Smooth muscle cell (in vitro differentiated cells): Measurements from ENCODE around the gene HMGXB4. TPM values are rescaled to one million over a fixed set of nuclear protein-coding genes. Genes with fewer than 3 reads are reported as not detected.

Experiments
- DNase-seq: peaks from one replicate; lab custom pipeline; 2025; ENCODE audit not compliant: unreplicated experiment; lab: John Stamatoyannopoulos, UW
- H2AFZ ChIP-seq: fragments of 200-600 bp; sonication (generic); 2 replicates; pipeline ENCODE4 v1.6.0; 2016; ENCODE audit warnings: antibody characterized with exemption, low read depth, mild to moderate bottlenecking
- H3F3A ChIP-seq: fragments of 200-600 bp; sonication (generic); 2 replicates; pipeline ENCODE4 v1.6.0; 2017; ENCODE audit warnings: antibody characterized with exemption, low read depth
- H3K27ac ChIP-seq: fragments of 200-600 bp; sonication (generic); 2 replicates; pipeline ENCODE4 v1.5.1; 2016; ENCODE audit warnings: low read depth, mild to moderate bottlenecking
- H3K27me3 ChIP-seq: fragments of 200-600 bp; sonication (generic); 2 replicates; pipeline ENCODE4 v1.6.1; 2016; ENCODE audit warnings: low read depth, mild to moderate bottlenecking
- H3K36me3 ChIP-seq: fragments of 200-600 bp; sonication (generic); 2 replicates; pipeline ENCODE4 v1.5.1; 2016; ENCODE audit warnings: low read depth
- H3K4me1 ChIP-seq: fragments of 200-600 bp; sonication (generic); 2 replicates; pipeline ENCODE4 v1.5.1; 2016; ENCODE audit warnings: low read depth
- H3K4me2 ChIP-seq: fragments of 200-600 bp; sonication (generic); 2 replicates; pipeline ENCODE4 v1.6.0; 2016; ENCODE audit warnings: mild to moderate bottlenecking
- H3K4me3 ChIP-seq: fragments of 200-600 bp; sonication (generic); 2 replicates; pipeline ENCODE4 v1.5.1; 2016; ENCODE audit warnings: mild to moderate bottlenecking
- H3K79me2 ChIP-seq: fragments of 200-600 bp; sonication (generic); 2 replicates; pipeline ENCODE4 v1.6.0; 2016; ENCODE audit warnings: low read depth, mild to moderate bottlenecking
- H3K9ac ChIP-seq: fragments of 200-600 bp; sonication (generic); 2 replicates; pipeline ENCODE4 v1.6.0; 2016; ENCODE audit warnings: low read depth
- H3K9me3 ChIP-seq: fragments of 200-600 bp; sonication (generic); replicated peaks from 2 replicates; pipeline ENCODE4 v1.5.1; 2016; ENCODE audit warnings: low read depth
- H4K20me1 ChIP-seq: fragments of 200-600 bp; sonication (generic); 2 replicates; pipeline ENCODE4 v1.6.0; 2016; ENCODE audit warnings: low read depth
- CTCF ChIP-seq: fragments of 200-600 bp; sonication (generic); IDR thresholded peaks from 2 replicates; pipeline ENCODE4 v1.5.1; 2017; ENCODE audit warnings: borderline replicate concordance, mild to moderate bottlenecking, antibody characterized with exemption; ENCODE audit not compliant: insufficient read depth, poor library complexity, severe bottlenecking
- WGBS: methylation state at CpG from one replicate; pipeline ENCODE4 v1.1.7; 2016; ENCODE audit warnings: low lambda C conversion rate; 5-methylcytosine and 5-hydroxymethylcytosine counted together
- polyA plus RNA-seq: library from polyadenylated mRNA; unstranded; fragments of >200 nt; fragmentation: Nextera tagmentation; extraction: Ambion mirVana; gene quantifications from 2 replicates; pipeline ENCODE4 v1.2.1, GENCODE V29; 2016
- total RNA-seq: library from RNA; depleted of rRNA; stranded (reverse); fragments of >200 nt; gene quantifications from 2 replicates; pipeline ENCODE4 v1.2.3, GENCODE V29; 2014

The HMGXB4 gene
- total and polyA plus RNA-seq, 2 experiments from 2014 or later = 28.2 to 34.1 TPM

GRCh38 chr22:35296051-35296450 lies 38.8 kb downstream of the HMGXB4 start:
- Histone ChIP-seq H3K79me2 (no peaks in the 10 kb centered on the region), H3K27me3 (no peaks in the 10 kb centered on the region), H3K9ac (no peak overlapping the region), H3K4me2 (no peak overlapping the region), H3K27ac (no peak overlapping the region), H3K4me3 (no peak overlapping the region), H3K4me1 (peaks cover 9% of the 10 kb centered on the region), H3K9me3 (no peaks in the 10 kb centered on the region), H3F3A (no peaks in the 10 kb centered on the region), H4K20me1 (no peaks in the 10 kb centered on the region), H3K36me3 (peaks cover 17% of the 10 kb centered on the region), H2AFZ (no peak overlapping the region)
- TF ChIP-seq CTCF = no peak
- no peak for DNase-seq

GRCh38 chr22:35299217-35299672 lies 42.0 kb downstream of the HMGXB4 start:
- H3K4me2 ChIP-seq = peak overlapping the region; percentile 89
- H3K4me1 ChIP-seq = peaks cover 9% of the 10 kb centered on the region
- peaks cover 3% of the 10 kb centered on the region for H3F3A ChIP-seq
- peak overlapping the region; percentile 9 for H2AFZ ChIP-seq
- DNase-seq = no peak
- WGBS = 21% methylated on average over 13 of the region's 13 CpGs
- TF ChIP-seq CTCF = no peak
- H3K4me3 ChIP-seq = peak overlapping the region; percentile 64
- no peaks in the 10 kb centered on the region for H3K9me3 ChIP-seq
- H3K9ac ChIP-seq = peak overlapping the region; percentile 95
- H3K36me3 ChIP-seq = peaks cover 6% of the 10 kb centered on the region
- H3K27me3 ChIP-seq = no peaks in the 10 kb centered on the region
- peak overlapping the region; percentile 97 for H3K27ac ChIP-seq
- peaks cover 10% of the 10 kb centered on the region for H3K79me2 ChIP-seq
- H4K20me1 ChIP-seq = no peaks in the 10 kb centered on the region

- Histone ChIP-seq H3K9me3 (no peaks in the 10 kb centered on the region), H3K36me3 (peaks cover 3% of the 10 kb centered on the region), H3K79me2 (peaks cover 14% of the 10 kb centered on the region), H3K27me3 (no peaks in the 10 kb centered on the region), H3K4me1 (peaks cover 9% of the 10 kb centered on the region), H3K4me2 (peak within 1 kb of the TSS; percentile 89), H3K27ac (peak within 1 kb of the TSS; percentile 97), H2AFZ (peak within 1 kb of the TSS; percentile 9), H3F3A (peaks cover 3% of the 10 kb centered on the region), H3K9ac (peak within 1 kb of the TSS; percentile 95), H3K4me3 (peak within 1 kb of the TSS; percentile 64), H4K20me1 (peaks cover 3% of the 10 kb centered on the region)
- DNase-seq = peak; percentile 100
- under 1% methylated on average over 60 of the region's 64 CpGs for WGBS
- no peak for TF ChIP-seq CTCF
Observed at GRCh38 chr22:35299673-35300499, 42.6 kb downstream of the HMGXB4 start, which contains the start of gene TOM1. Gene TOM1 (plus strand): TSS chr22:35299894. CDS start chr22:35299929, 35 bp downstream.
